Caco-2 (cell line): ENCODE results near the gene EIF4E1B. TPM values are rescaled to one million over a fixed set of nuclear protein-coding genes. Genes with fewer than 3 reads are reported as not detected.

Source experiments
- BruUV-seq: library from RNA; stranded (reverse); fragments of 400-500 nt; replicated peaks from 2 replicates; lab custom pipeline; 2021; lab: Mats Ljungman, UMichigan
- CTCF ChIA-PET: fragments of 300-600 bp; sonication (Branson Sonifier 250); formaldehyde crosslinking; loops from one replicate; lab custom pipeline; 2022; ENCODE audit warnings: antibody characterized with exemption; lab: Charles Lee
- POLR2A ChIA-PET: fragments of 300-600 bp; sonication (Branson Sonifier 250); formaldehyde crosslinking; loops from one replicate; lab custom pipeline; 2022; ENCODE audit warnings: antibody characterized with exemption; lab: Charles Lee
- DNase-seq, 2 experiments: peaks; one replicate each; pipeline versions ENCODE4 v3.0.0 to v3.0.0-alpha.2; 2020 to 2022
- H3K27me3 ChIP-seq: replicated peaks from 2 replicates; pipeline ENCODE4 v1.6.0; 2011; ENCODE audit warnings: low read length; ENCODE audit not compliant: control insufficient read depth, insufficient read depth
- H3K36me3 ChIP-seq: 2 replicates; pipeline ENCODE4 v1.5.1; 2011; ENCODE audit warnings: low read length; ENCODE audit not compliant: control insufficient read depth, insufficient read depth
- H3K4me1 ChIP-seq: fragments of 250-450 bp; sonication (Bioruptor Pico); 2 replicates; pipeline ENCODE4 v1.5.1; 2020; ENCODE audit warnings: mild to moderate bottlenecking
- H3K4me3 ChIP-seq: 2 replicates; pipeline ENCODE4 v1.5.1; 2011; ENCODE audit warnings: low read depth, mild to moderate bottlenecking, control low read depth, low read length
- H3K9me3 ChIP-seq: fragments of 250-450 bp; sonication (Bioruptor Pico); 2 replicates; pipeline ENCODE4 v1.5.1; 2020; ENCODE audit warnings: mild to moderate bottlenecking, moderate library complexity
- H3K27ac Mint-ChIP-seq: one replicate; pipeline ENCODE4 v1.8.0; 2022; ENCODE audit warnings: mixed read lengths; ENCODE audit not compliant: unreplicated experiment
- H3K27me3 Mint-ChIP-seq: one replicate; pipeline ENCODE4 v1.8.0; 2022; ENCODE audit warnings: mixed read lengths; ENCODE audit not compliant: insufficient read depth, unreplicated experiment
- H3K36me3 Mint-ChIP-seq: one replicate; pipeline ENCODE4 v1.8.0; 2022; ENCODE audit warnings: mild to moderate bottlenecking, mixed read lengths; ENCODE audit not compliant: insufficient read depth, unreplicated experiment
- H3K4me1 Mint-ChIP-seq: one replicate; pipeline ENCODE4 v1.8.0; 2022; ENCODE audit warnings: low read depth, mixed read lengths; ENCODE audit not compliant: unreplicated experiment
- H3K4me3 Mint-ChIP-seq: one replicate; pipeline ENCODE4 v1.8.0; 2022; ENCODE audit warnings: mild to moderate bottlenecking, moderate library complexity, mixed read lengths; ENCODE audit not compliant: unreplicated experiment
- H3K9me3 Mint-ChIP-seq: one replicate; pipeline ENCODE4 v1.8.0; 2022; ENCODE audit warnings: mixed read lengths; ENCODE audit not compliant: unreplicated experiment
- intact Hi-C: fragments of 100-400 bp; cut with micrococcal nuclease; formaldehyde crosslinking; loops from one replicate; pipeline ENCODE4 v1.10.0; 2022; ENCODE audit not compliant: unreplicated experiment
- total RNA-seq: library from RNA; stranded (reverse); gene quantifications from 2 replicates; pipeline ENCODE4 v1.2.3, GENCODE V29; 2022
- TF ChIP-seq, protein P1 (sequence below), 2 experiments: fragments of 200-600 bp in 1 of 2; IDR thresholded peaks; 1 replicate in 1 of 2; 2 replicates in 1 of 2; pipeline versions ENCODE4 v1.5.1 to v1.8.0; 2011 to 2022; ENCODE audit warnings: antibody characterized with exemption in 1 of 2, control low read depth in 1 of 2, inconsistent platforms in 1 of 2, low read depth in 1 of 2, low read length in 1 of 2, mild to moderate bottlenecking in 1 of 2, moderate library complexity in 1 of 2; ENCODE audit not compliant: insufficient read depth in 1 of 2, severe bottlenecking in 1 of 2, unreplicated experiment in 1 of 2

The EIF4E1B gene
- total RNA-seq, 1 experiment from 2014 or later: not detected

DNA sequence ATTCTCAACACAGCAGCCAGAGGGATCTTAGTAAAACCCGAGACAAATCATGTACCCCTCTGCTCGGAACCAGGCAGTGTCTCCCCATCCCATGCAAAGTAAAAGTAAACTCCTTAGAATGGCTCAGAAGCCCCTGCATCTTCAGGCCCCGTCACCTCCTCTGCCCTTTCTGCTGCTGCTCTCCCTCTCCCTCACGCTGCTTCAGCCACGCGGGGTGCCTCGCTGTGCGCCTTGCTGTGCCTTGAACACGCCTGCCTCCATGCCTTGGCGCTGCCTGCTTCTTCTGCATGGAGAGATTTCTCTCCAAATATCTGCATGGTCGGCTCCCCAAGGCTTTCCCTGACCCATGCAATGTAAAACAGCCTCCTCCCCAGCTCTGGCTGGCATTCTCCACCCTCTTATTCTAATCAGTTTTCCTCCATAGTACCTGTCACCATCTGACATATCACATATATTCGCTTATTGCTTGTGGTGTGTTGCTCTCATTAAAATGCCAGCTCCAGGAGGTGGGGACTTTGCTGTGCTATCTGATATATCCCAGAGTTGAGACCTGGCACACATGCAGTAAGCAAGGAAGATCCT, 28.5 kb upstream of the EIF4E1B start:
- Mint-ChIP-seq H3K27ac (no peak overlapping the region), H3K36me3 (no peaks in the 10 kb centered on the region), H3K4me1 (peaks cover 8% of the 10 kb centered on the region), H3K27me3 (no peaks in the 10 kb centered on the region), H3K4me3 (no peak overlapping the region), H3K9me3 (no peaks in the 10 kb centered on the region)
- no TSS peak for BruUV-seq
- no peaks in the 10 kb centered on the region for H3K9me3 ChIP-seq
- intact Hi-C loops: no loop called here
- ChIA-PET POLR2A (no interaction called here), CTCF (no interaction called here)
- no peaks in the 10 kb centered on the region for H3K36me3 ChIP-seq
- H3K4me1 ChIP-seq: 0 out of 2 replicates have a peak, but pooled peaks cover 8% of the 10 kb centered on the region
- no peak overlapping the region for H3K4me3 ChIP-seq
- H3K27me3 ChIP-seq: no peaks in the 10 kb centered on the region
- DNase-seq: no peak
- TF ChIP-seq, protein P1, sequence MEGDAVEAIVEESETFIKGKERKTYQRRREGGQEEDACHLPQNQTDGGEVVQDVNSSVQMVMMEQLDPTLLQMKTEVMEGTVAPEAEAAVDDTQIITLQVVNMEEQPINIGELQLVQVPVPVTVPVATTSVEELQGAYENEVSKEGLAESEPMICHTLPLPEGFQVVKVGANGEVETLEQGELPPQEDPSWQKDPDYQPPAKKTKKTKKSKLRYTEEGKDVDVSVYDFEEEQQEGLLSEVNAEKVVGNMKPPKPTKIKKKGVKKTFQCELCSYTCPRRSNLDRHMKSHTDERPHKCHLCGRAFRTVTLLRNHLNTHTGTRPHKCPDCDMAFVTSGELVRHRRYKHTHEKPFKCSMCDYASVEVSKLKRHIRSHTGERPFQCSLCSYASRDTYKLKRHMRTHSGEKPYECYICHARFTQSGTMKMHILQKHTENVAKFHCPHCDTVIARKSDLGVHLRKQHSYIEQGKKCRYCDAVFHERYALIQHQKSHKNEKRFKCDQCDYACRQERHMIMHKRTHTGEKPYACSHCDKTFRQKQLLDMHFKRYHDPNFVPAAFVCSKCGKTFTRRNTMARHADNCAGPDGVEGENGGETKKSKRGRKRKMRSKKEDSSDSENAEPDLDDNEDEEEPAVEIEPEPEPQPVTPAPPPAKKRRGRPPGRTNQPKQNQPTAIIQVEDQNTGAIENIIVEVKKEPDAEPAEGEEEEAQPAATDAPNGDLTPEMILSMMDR (IDR thresholded peaks at IDR 0.05; ENCODE audit: insufficient read depth in 1 of 2, low read depth in 1 of 2, low read length in 1 of 2, severe bottlenecking in 1 of 2, unreplicated experiment in 1 of 2): no peak

DNA sequence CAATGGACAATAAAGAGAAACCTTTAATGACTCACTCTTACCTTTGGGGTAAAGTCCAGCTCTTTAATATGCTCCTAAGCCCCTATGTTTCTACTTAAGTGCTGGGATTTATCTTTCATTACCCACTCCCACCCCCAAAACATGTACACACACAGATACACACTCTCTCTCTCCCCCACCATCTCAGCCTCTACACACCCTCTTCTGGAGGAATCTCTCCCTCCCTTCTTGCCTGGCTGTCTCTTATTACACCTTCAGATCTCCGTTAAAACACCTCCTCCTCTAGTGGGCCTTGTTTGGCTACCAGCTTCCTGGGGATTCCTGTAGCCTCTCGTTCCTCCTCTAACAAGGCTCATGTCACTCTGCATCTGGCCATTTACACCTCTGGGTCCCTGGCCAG, 27.4 kb upstream of the EIF4E1B start:
- H3K27ac Mint-ChIP-seq: no peak overlapping the region

DNA sequence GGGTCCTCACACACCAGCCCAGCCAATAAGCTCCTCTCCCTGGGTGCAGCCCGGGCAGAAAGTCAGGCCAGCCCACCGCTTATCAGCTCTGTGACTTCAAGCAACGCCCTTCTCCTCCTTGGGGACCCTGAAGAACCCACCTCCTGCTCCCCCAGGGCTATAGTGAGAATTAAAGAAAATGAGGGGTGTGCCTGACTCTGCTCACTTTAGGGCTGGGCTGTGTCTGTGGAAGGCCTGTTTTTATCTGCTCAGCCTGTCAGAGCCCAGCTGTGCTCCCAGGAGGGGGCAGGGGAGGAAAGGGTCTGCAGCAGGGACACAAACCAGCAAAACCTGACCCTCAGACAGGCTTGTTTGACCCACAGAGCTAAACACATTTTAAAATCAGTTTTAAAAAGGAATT, 24.4 kb upstream of the EIF4E1B start:
- H3K4me1 Mint-ChIP-seq: peaks cover 16% of the 10 kb centered on the region
- peaks cover 9% of the 10 kb centered on the region for H3K36me3 Mint-ChIP-seq
- intact Hi-C loops: no loop called here

More for the DNA sequence above, 27.4 kb upstream of the EIF4E1B start:
- POLR2A ChIA-PET: no interaction called here
- CTCF ChIA-PET: no interaction called here
- H3K36me3 Mint-ChIP-seq: no peaks in the 10 kb centered on the region
- TF ChIP-seq, protein P1 (IDR thresholded peaks at IDR 0.05; ENCODE audit: insufficient read depth in 1 of 2, low read depth in 1 of 2, low read length in 1 of 2, severe bottlenecking in 1 of 2, unreplicated experiment in 1 of 2): no peak
- Histone ChIP-seq H3K4me1 (0 out of 2 replicates have a peak, but pooled peaks cover 8% of the 10 kb centered on the region), H3K4me3 (no peak overlapping the region), H3K27me3 (no peaks in the 10 kb centered on the region), H3K9me3 (no peaks in the 10 kb centered on the region), H3K36me3 (no peaks in the 10 kb centered on the region)
- H3K4me1 Mint-ChIP-seq: peaks cover 8% of the 10 kb centered on the region
- no peak for DNase-seq
- intact Hi-C loops: no loop called here
- no TSS peak for BruUV-seq
- no peaks in the 10 kb centered on the region for H3K9me3 Mint-ChIP-seq
- no peaks in the 10 kb centered on the region for H3K27me3 Mint-ChIP-seq
- no peak overlapping the region for H3K4me3 Mint-ChIP-seq

More for the DNA sequence above, 24.4 kb upstream of the EIF4E1B start:
- no peak for DNase-seq
- H3K9me3 ChIP-seq: no peaks in the 10 kb centered on the region
- no peaks in the 10 kb centered on the region for H3K36me3 ChIP-seq
- Mint-ChIP-seq H3K27ac (no peak overlapping the region), H3K27me3 (no peaks in the 10 kb centered on the region), H3K4me3 (no peak overlapping the region), H3K9me3 (no peaks in the 10 kb centered on the region)
- TF ChIP-seq, protein P1 (IDR thresholded peaks at IDR 0.05; ENCODE audit: insufficient read depth in 1 of 2, low read depth in 1 of 2, low read length in 1 of 2, severe bottlenecking in 1 of 2, unreplicated experiment in 1 of 2): no peak
- ChIA-PET CTCF (no interaction called here), POLR2A (no interaction called here)
- 0 out of 2 replicates have a peak, but pooled peaks cover 13% of the 10 kb centered on the region for H3K4me1 ChIP-seq
- no peak overlapping the region for H3K4me3 ChIP-seq
- no peaks in the 10 kb centered on the region for H3K27me3 ChIP-seq
- no TSS peak for BruUV-seq
